Measurements from ENCODE around the gene SLITRK1.

The SLITRK1 gene
- 0 to 0.11 (median 0) reads per million in 18 experiments for total RNA-seq

GRCh38 chr13:83881917-83882605 is at the start of gene SLITRK1:
Gene SLITRK1, minus strand, starts transcription at chr13:83882474. Its CDS starts 967 bp downstream, at chr13:83881507.
- no peak for DNase-seq

- DNase-seq: no peak
Observed at GRCh38 chr13:83929157-83929556, 46.9 kb upstream of the SLITRK1 start.

- no peak for DNase-seq
Observed at GRCh38 chr13:83919775-83920174, 37.5 kb upstream of the SLITRK1 start.

GRCh38 chr13:83914368-83914767 is 32.1 kb upstream of the SLITRK1 start:
- no peak for DNase-seq

- DNase-seq: no peak
Observed at GRCh38 chr13:83907196-83907989, 25.1 kb upstream of the SLITRK1 start.

- no peak for DNase-seq
Observed at GRCh38 chr13:83906240-83906820, 24.1 kb upstream of the SLITRK1 start.

- DNase-seq: no peak
Observed at GRCh38 chr13:83905641-83906040, 23.4 kb upstream of the SLITRK1 start.

GRCh38 chr13:83895994-83896580 is 13.8 kb upstream of the SLITRK1 start:
- DNase-seq: no peak

- DNase-seq: no peak
Observed at GRCh38 chr13:83890358-83890757, 8.1 kb upstream of the SLITRK1 start.

- DNase-seq: no peak
Observed at GRCh38 chr13:83884141-83884540, 1.9 kb upstream of the SLITRK1 start.

- no peak for DNase-seq
Observed at GRCh38 chr13:83883061-83883523, 818 bp upstream of the SLITRK1 start.

GRCh38 chr13:83882606-83882959 is 309 bp upstream of the SLITRK1 start:
- no peak for DNase-seq

- no peak for DNase-seq
Observed at GRCh38 chr13:83881140-83881684, 1.1 kb downstream of the SLITRK1 start.

GRCh38 chr13:83880275-83881139 is 1.8 kb downstream of the SLITRK1 start:
- no peak for DNase-seq

GRCh38 chr13:83879431-83880171 is 2.7 kb downstream of the SLITRK1 start:
- no peak for DNase-seq

GRCh38 chr13:83878691-83879430 is 3.4 kb downstream of the SLITRK1 start:
- DNase-seq: no peak

- no peak for DNase-seq
Observed at GRCh38 chr13:83877651-83878355, 4.5 kb downstream of the SLITRK1 start.

GRCh38 chr13:83876546-83876945 is 5.7 kb downstream of the SLITRK1 start:
- no peak for DNase-seq

GRCh38 chr13:83867708-83868107 is 14.6 kb downstream of the SLITRK1 start:
- DNase-seq: no peak

Measured in inflammatory macrophage (primary cell).